Loucy (cell line): ENCODE data around the gene CDK15.

Experiments
- H2AFZ ChIP-seq: fragments of 200-600 bp; sonication (generic); 2 replicates; pipeline ENCODE4 v1.6.0; 2016; ENCODE audit warnings: antibody characterized with exemption, mild to moderate bottlenecking, low read length, moderate library complexity
- H3F3A ChIP-seq: fragments of 200-600 bp; 2 replicates; pipeline ENCODE4 v1.6.0; 2016; ENCODE audit warnings: antibody characterized with exemption, low read depth, mild to moderate bottlenecking
- H3K27me3 ChIP-seq: fragments of 200-600 bp; sonication (generic); 2 replicates; pipeline ENCODE4 v1.6.1; 2014; ENCODE audit warnings: low read length, mild to moderate bottlenecking; ENCODE audit not compliant: insufficient read depth, poor library complexity, severe bottlenecking
- H3K36me3 ChIP-seq: fragments of 200-600 bp; sonication (generic); 2 replicates; pipeline ENCODE4 v1.6.1; 2016; ENCODE audit warnings: low read length; ENCODE audit not compliant: insufficient read depth
- H3K4me1 ChIP-seq: fragments of 200-600 bp; sonication (generic); 2 replicates; pipeline ENCODE4 v1.5.1; 2014; ENCODE audit warnings: low read length, mild to moderate bottlenecking; ENCODE audit not compliant: insufficient read depth, poor library complexity, severe bottlenecking
- H3K4me2 ChIP-seq: fragments of 200-600 bp; sonication (generic); 2 replicates; pipeline ENCODE4 v1.6.0; 2014; ENCODE audit warnings: antibody characterized with exemption, low read length, low read depth, mild to moderate bottlenecking; ENCODE audit not compliant: poor library complexity, severe bottlenecking
- H3K4me3 ChIP-seq: fragments of 200-600 bp; sonication (generic); 2 replicates; pipeline ENCODE4 v1.5.1; 2014; ENCODE audit warnings: low read length, mild to moderate bottlenecking, mixed read lengths; ENCODE audit not compliant: poor library complexity, severe bottlenecking
- H3K79me2 ChIP-seq: fragments of 200-600 bp; sonication (generic); 2 replicates; pipeline ENCODE4 v1.6.1; 2014; ENCODE audit warnings: low read length; ENCODE audit not compliant: insufficient read depth
- H3K9ac ChIP-seq: fragments of 200-600 bp; sonication (generic); 2 replicates; pipeline ENCODE4 v1.6.0; 2014; ENCODE audit warnings: mild to moderate bottlenecking, low read depth, low read length, moderate library complexity; ENCODE audit not compliant: poor library complexity, severe bottlenecking
- H3K9me2 ChIP-seq: fragments of 200-600 bp; sonication (generic); replicated peaks from 2 replicates; pipeline ENCODE4 v1.6.1; 2016; ENCODE audit warnings: low read depth, low read length, mixed read lengths
- H3K9me3 ChIP-seq: fragments of 200-600 bp; sonication (generic); 2 replicates; pipeline ENCODE4 v1.6.1; 2014; ENCODE audit warnings: mild to moderate bottlenecking, antibody characterized with exemption, low read length, low read depth; ENCODE audit not compliant: insufficient read depth
- H4K20me1 ChIP-seq: fragments of 200-600 bp; sonication (generic); 2 replicates; pipeline ENCODE4 v1.6.0; 2014; ENCODE audit warnings: antibody characterized with exemption, low read length, mild to moderate bottlenecking; ENCODE audit not compliant: insufficient read depth, poor library complexity, severe bottlenecking
- CTCF ChIP-seq: fragments of 200-600 bp; sonication (generic); conservative IDR thresholded peaks from 2 replicates; pipeline ENCODE4 v1.5.1; 2014; ENCODE audit warnings: mild to moderate bottlenecking, antibody characterized with exemption, low read length
- EZH2phosphoT487 ChIP-seq: fragments of 200-600 bp; IDR thresholded peaks from 2 replicates; pipeline ENCODE4 v1.6.1; 2018; ENCODE audit warnings: antibody characterized with exemption, mild to moderate bottlenecking, moderate library complexity, borderline replicate concordance

The CDK15 gene

GRCh38 chr2:201915446-201915845 is 109.1 kb downstream of the CDK15 start:
- Histone ChIP-seq H3K4me1 (no peaks in the 10 kb centered on the region), H4K20me1 (no peaks in the 10 kb centered on the region), H3K9me3 (no peaks in the 10 kb centered on the region), H3K36me3 (no peaks in the 10 kb centered on the region), H3K9ac (no peak overlapping the region), H3K4me2 (no peak overlapping the region), H3K9me2 (no peaks in the 10 kb centered on the region), H3K27me3 (no peaks in the 10 kb centered on the region), H2AFZ (no peak overlapping the region), H3K79me2 (no peaks in the 10 kb centered on the region), H3K4me3 (no peak overlapping the region), H3F3A (no peaks in the 10 kb centered on the region)
- no peak; the same call in 1 of the 2 replicates for TF ChIP-seq CTCF
- no peak for TF ChIP-seq EZH2phosphoT487

- no peak overlapping the region for H3K9ac ChIP-seq
- no peaks in the 10 kb centered on the region for H3K79me2 ChIP-seq
- H3K9me3 ChIP-seq, result no peaks in the 10 kb centered on the region
- TF ChIP-seq CTCF (no peak), EZH2phosphoT487 (no peak)
- H2AFZ ChIP-seq, result no peak overlapping the region
- H3K4me1 ChIP-seq, result no peaks in the 10 kb centered on the region
- H3K27me3 ChIP-seq, result no peaks in the 10 kb centered on the region
- no peaks in the 10 kb centered on the region for H3F3A ChIP-seq
- no peak overlapping the region for H3K4me3 ChIP-seq
- H3K9me2 ChIP-seq, result no peaks in the 10 kb centered on the region
- no peaks in the 10 kb centered on the region for H4K20me1 ChIP-seq
- no peak overlapping the region for H3K4me2 ChIP-seq
- H3K36me3 ChIP-seq, result no peaks in the 10 kb centered on the region
Observed at GRCh38 chr2:201916565-201916964, 110.2 kb downstream of the CDK15 start.

- H3K9me3 ChIP-seq, result no peaks in the 10 kb centered on the region
- H3K4me1 ChIP-seq, result no peaks in the 10 kb centered on the region
- H3K36me3 ChIP-seq, result no peaks in the 10 kb centered on the region
- no peaks in the 10 kb centered on the region for H3F3A ChIP-seq
- H3K9me2 ChIP-seq, result no peaks in the 10 kb centered on the region
- H3K9ac ChIP-seq, result no peak overlapping the region
- no peak overlapping the region for H3K4me2 ChIP-seq
- no peaks in the 10 kb centered on the region for H3K27me3 ChIP-seq
- TF ChIP-seq EZH2phosphoT487 (no peak), CTCF (no peak)
- no peak overlapping the region for H2AFZ ChIP-seq
- H4K20me1 ChIP-seq, result no peaks in the 10 kb centered on the region
- H3K4me3 ChIP-seq, result no peak overlapping the region
- no peaks in the 10 kb centered on the region for H3K79me2 ChIP-seq
Observed at GRCh38 chr2:201918616-201919307, 112.4 kb downstream of the CDK15 start.
